Measurements from ENCODE around the gene GRID2.

DNA sequence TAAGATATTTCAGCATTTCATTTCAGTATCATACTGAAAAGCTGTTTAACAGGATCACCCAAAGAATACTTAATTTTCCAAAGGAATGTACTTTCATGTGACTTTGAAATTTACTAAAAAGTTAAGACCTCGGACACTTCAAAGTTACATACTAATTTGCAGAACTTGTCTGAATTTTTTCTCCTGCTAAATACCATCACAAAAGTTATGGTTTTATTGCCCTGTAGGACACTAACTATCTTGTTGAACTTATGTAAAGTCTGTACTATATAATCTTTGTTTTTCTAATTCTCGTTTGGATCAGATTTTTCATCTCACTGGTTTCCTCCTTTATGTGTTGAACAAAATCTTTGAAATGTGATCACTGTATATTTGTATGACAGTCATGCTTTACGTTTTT, 37.2 kb upstream of the GRID2 start:
- TF ChIP-seq POLR2AphosphoS5 (IDR thresholded peaks at IDR 0.05; ENCODE audit: low read depth, low read length) (no peak), TAF1 (IDR thresholded peaks at IDR 0.05; ENCODE audit: borderline replicate concordance, insufficient read depth, low read length) (no peak)
- TF ChIP-seq, protein P1, sequence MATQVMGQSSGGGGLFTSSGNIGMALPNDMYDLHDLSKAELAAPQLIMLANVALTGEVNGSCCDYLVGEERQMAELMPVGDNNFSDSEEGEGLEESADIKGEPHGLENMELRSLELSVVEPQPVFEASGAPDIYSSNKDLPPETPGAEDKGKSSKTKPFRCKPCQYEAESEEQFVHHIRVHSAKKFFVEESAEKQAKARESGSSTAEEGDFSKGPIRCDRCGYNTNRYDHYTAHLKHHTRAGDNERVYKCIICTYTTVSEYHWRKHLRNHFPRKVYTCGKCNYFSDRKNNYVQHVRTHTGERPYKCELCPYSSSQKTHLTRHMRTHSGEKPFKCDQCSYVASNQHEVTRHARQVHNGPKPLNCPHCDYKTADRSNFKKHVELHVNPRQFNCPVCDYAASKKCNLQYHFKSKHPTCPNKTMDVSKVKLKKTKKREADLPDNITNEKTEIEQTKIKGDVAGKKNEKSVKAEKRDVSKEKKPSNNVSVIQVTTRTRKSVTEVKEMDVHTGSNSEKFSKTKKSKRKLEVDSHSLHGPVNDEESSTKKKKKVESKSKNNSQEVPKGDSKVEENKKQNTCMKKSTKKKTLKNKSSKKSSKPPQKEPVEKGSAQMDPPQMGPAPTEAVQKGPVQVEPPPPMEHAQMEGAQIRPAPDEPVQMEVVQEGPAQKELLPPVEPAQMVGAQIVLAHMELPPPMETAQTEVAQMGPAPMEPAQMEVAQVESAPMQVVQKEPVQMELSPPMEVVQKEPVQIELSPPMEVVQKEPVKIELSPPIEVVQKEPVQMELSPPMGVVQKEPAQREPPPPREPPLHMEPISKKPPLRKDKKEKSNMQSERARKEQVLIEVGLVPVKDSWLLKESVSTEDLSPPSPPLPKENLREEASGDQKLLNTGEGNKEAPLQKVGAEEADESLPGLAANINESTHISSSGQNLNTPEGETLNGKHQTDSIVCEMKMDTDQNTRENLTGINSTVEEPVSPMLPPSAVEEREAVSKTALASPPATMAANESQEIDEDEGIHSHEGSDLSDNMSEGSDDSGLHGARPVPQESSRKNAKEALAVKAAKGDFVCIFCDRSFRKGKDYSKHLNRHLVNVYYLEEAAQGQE (IDR thresholded peaks at IDR 0.05; ENCODE audit: insufficient read depth in 1 of 2, low read depth in 2 of 2, low read length in 2 of 2): no peak
